ENCODE measurements around the gene CNPY1.

The CNPY1 gene

GRCh38 chr7:155533827-155534690 is 12.3 kb downstream of the CNPY1 start:
- peaks cover 18% of the 10 kb centered on the region for H3K27me3 ChIP-seq (ENCODE audit: insufficient read depth, low read length, poor library complexity)
- no peak overlapping the region for H3K4me3 ChIP-seq (ENCODE audit: low read length)
- DNase-seq, result peak; percentile 78
- H3K23ac ChIP-seq (ENCODE audit: low read length), result no peak overlapping the region
- no peak overlapping the region for H3K27ac ChIP-seq (ENCODE audit: low read depth, low read length)
- WGBS (ENCODE audit: extremely low coverage, insufficient coverage, low lambda C conversion rate), result no CpG with 5 or more reads among the region's 27 CpGs
- no peaks in the 10 kb centered on the region for H3K79me1 ChIP-seq (ENCODE audit: low read length)
- no peaks in the 10 kb centered on the region for H3K36me3 ChIP-seq (ENCODE audit: control insufficient read depth, insufficient read depth, low read length)
- H2BK120ac ChIP-seq (ENCODE audit: low read depth, low read length), result no peak overlapping the region
- H4K5ac ChIP-seq (ENCODE audit: low read length), result no peak overlapping the region
- no peak overlapping the region for H2BK15ac ChIP-seq (replicated peaks; ENCODE audit: low read depth)
- no peaks in the 10 kb centered on the region for H3K79me2 ChIP-seq (ENCODE audit: control insufficient read depth, insufficient read depth, low read length)
- H2AK5ac ChIP-seq (ENCODE audit: low read length), result no peak overlapping the region
- H3K9ac ChIP-seq (ENCODE audit: low read length), result no peak overlapping the region
- H3K18ac ChIP-seq (ENCODE audit: low read length), result no peak overlapping the region
- no peak overlapping the region for H4K8ac ChIP-seq (ENCODE audit: low read depth, low read length)
- H2BK5ac ChIP-seq (ENCODE audit: low read length), result no peak overlapping the region
- no peak overlapping the region for H3K4ac ChIP-seq (ENCODE audit: low read depth, low read length)
- no peak overlapping the region for H3K56ac ChIP-seq (ENCODE audit: low read length)
- peak overlapping the region; percentile 49 for H3K4me2 ChIP-seq (ENCODE audit: low read length)
- H3K4me1 ChIP-seq (ENCODE audit: control insufficient read depth, low read depth, low read length), result no peaks in the 10 kb centered on the region

DNA sequence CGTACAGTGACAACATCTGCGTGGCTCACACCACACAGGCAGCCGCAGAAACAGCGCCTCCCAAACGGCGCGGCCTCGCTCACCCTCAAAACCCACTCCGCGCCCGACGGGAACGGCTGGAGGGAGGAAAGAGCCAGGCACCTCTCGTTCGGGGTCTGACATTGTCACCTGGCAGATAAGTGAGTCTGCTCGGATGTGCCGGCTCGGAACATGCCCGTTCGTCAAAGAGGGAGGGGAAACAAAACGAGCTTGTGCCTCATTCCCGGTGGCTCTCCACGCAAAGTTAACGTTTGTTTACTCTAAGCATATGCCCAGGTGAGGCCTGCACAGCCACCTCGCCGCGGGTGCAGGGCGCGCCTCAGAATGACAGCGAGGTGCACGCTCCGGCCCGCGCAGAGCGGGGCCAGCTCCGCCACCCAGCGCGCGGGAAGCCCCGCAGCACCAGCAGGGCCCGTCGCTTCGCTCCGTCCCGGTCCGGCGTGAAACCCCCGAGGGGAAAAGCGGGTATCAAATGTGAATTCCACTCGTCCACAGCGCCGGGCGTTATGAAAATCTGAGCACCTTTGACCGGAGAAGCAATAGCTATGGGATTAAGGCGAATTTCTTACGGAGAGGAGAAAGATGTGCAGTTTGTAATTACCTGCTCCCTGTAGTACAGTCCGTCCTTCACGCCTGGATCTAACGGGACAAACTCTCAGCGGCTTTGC is 13.1 kb downstream of the CNPY1 start:
- Histone ChIP-seq H3K79me2 (ENCODE audit: control insufficient read depth, insufficient read depth, low read length) (no peaks in the 10 kb centered on the region), H3K4ac (ENCODE audit: low read depth, low read length) (no peak overlapping the region), H4K8ac (ENCODE audit: low read depth, low read length) (no peak overlapping the region), H2BK5ac (ENCODE audit: low read length) (no peak overlapping the region), H3K18ac (ENCODE audit: low read length) (no peak overlapping the region), H3K4me3 (ENCODE audit: low read length) (no peak overlapping the region), H3K4me2 (ENCODE audit: low read length) (peak overlapping the region; percentile 49), H3K36me3 (ENCODE audit: control insufficient read depth, insufficient read depth, low read length) (no peaks in the 10 kb centered on the region), H2AK5ac (ENCODE audit: low read length) (no peak overlapping the region), H3K9ac (ENCODE audit: low read length) (no peak overlapping the region), H3K4me1 (ENCODE audit: control insufficient read depth, low read depth, low read length) (no peaks in the 10 kb centered on the region), H2BK15ac (replicated peaks; ENCODE audit: low read depth) (no peak overlapping the region), H3K56ac (ENCODE audit: low read length) (no peak overlapping the region), H3K27me3 (ENCODE audit: insufficient read depth, low read length, poor library complexity) (peaks cover 18% of the 10 kb centered on the region), H3K27ac (ENCODE audit: low read depth, low read length) (no peak overlapping the region), H2BK120ac (ENCODE audit: low read depth, low read length) (no peak overlapping the region), H3K79me1 (ENCODE audit: low read length) (no peaks in the 10 kb centered on the region), H4K5ac (ENCODE audit: low read length) (no peak overlapping the region), H3K23ac (ENCODE audit: low read length) (no peak overlapping the region)
- no CpG with 5 or more reads among the region's 60 CpGs for WGBS (ENCODE audit: extremely low coverage, insufficient coverage, low lambda C conversion rate)
- no peak for DNase-seq

DNA sequence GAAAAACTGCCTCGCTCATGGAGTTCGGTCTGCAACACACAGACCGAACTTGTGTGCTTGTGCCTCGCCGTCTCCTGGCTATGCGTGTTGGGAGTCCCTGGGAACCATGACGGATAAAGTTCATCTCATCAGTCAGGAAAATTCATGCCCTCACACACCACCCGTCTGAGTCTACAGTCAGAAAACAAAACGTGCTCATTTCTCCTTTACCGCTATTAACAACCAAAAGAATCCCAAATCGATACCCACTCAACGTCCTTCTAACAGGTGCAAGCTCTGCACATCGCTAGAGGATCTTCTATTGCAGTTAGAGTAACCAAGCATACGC is 13.6 kb downstream of the CNPY1 start:
- Histone ChIP-seq H3K27ac (ENCODE audit: low read depth, low read length) (no peak overlapping the region), H3K56ac (ENCODE audit: low read length) (no peak overlapping the region), H2BK5ac (ENCODE audit: low read length) (no peak overlapping the region), H2BK15ac (replicated peaks; ENCODE audit: low read depth) (no peak overlapping the region), H3K18ac (ENCODE audit: low read length) (no peak overlapping the region), H3K4ac (ENCODE audit: low read depth, low read length) (no peak overlapping the region), H3K4me1 (ENCODE audit: control insufficient read depth, low read depth, low read length) (no peaks in the 10 kb centered on the region), H3K79me1 (ENCODE audit: low read length) (no peaks in the 10 kb centered on the region), H3K4me3 (ENCODE audit: low read length) (no peak overlapping the region), H3K23ac (ENCODE audit: low read length) (no peak overlapping the region), H2AK5ac (ENCODE audit: low read length) (no peak overlapping the region), H2BK120ac (ENCODE audit: low read depth, low read length) (no peak overlapping the region), H3K27me3 (ENCODE audit: insufficient read depth, low read length, poor library complexity) (peaks cover 18% of the 10 kb centered on the region), H3K36me3 (ENCODE audit: control insufficient read depth, insufficient read depth, low read length) (no peaks in the 10 kb centered on the region), H4K5ac (ENCODE audit: low read length) (no peak overlapping the region), H3K79me2 (ENCODE audit: control insufficient read depth, insufficient read depth, low read length) (no peaks in the 10 kb centered on the region), H3K4me2 (ENCODE audit: low read length) (no peak overlapping the region), H4K8ac (ENCODE audit: low read depth, low read length) (no peak overlapping the region), H3K9ac (ENCODE audit: low read length) (no peak overlapping the region)
- WGBS (ENCODE audit: extremely low coverage, insufficient coverage, low lambda C conversion rate), result no CpG with 5 or more reads among the region's 14 CpGs
- DNase-seq, result no peak

- Histone ChIP-seq H3K27me3 (ENCODE audit: insufficient read depth, low read length, poor library complexity) (peaks cover 18% of the 10 kb centered on the region), H3K4me1 (ENCODE audit: control insufficient read depth, low read depth, low read length) (no peaks in the 10 kb centered on the region), H3K9ac (ENCODE audit: low read length) (no peak overlapping the region), H2BK5ac (ENCODE audit: low read length) (no peak overlapping the region), H2AK5ac (ENCODE audit: low read length) (no peak overlapping the region), H3K18ac (ENCODE audit: low read length) (no peak overlapping the region), H3K4me3 (ENCODE audit: low read length) (no peak overlapping the region), H3K4ac (ENCODE audit: low read depth, low read length) (no peak overlapping the region), H3K79me2 (ENCODE audit: control insufficient read depth, insufficient read depth, low read length) (no peaks in the 10 kb centered on the region), H2BK15ac (replicated peaks; ENCODE audit: low read depth) (no peak overlapping the region), H4K5ac (ENCODE audit: low read length) (no peak overlapping the region), H3K36me3 (ENCODE audit: control insufficient read depth, insufficient read depth, low read length) (no peaks in the 10 kb centered on the region), H3K27ac (ENCODE audit: low read depth, low read length) (no peak overlapping the region), H3K56ac (ENCODE audit: low read length) (no peak overlapping the region), H3K79me1 (ENCODE audit: low read length) (no peaks in the 10 kb centered on the region), H2BK120ac (ENCODE audit: low read depth, low read length) (no peak overlapping the region), H4K8ac (ENCODE audit: low read depth, low read length) (no peak overlapping the region), H3K23ac (ENCODE audit: low read length) (peak overlapping the region; percentile 57), H3K4me2 (ENCODE audit: low read length) (no peak overlapping the region)
- no CpG with 5 or more reads among the region's 9 CpGs for WGBS (ENCODE audit: extremely low coverage, insufficient coverage, low lambda C conversion rate)
- no peak for DNase-seq
Observed at GRCh38 chr7:155531681-155532080, 14.7 kb downstream of the CNPY1 start.

- Histone ChIP-seq H3K36me3 (ENCODE audit: control insufficient read depth, insufficient read depth, low read length) (no peaks in the 10 kb centered on the region), H3K9ac (ENCODE audit: low read length) (no peak overlapping the region), H3K27me3 (ENCODE audit: insufficient read depth, low read length, poor library complexity) (peaks cover 18% of the 10 kb centered on the region), H3K23ac (ENCODE audit: low read length) (no peak overlapping the region), H4K5ac (ENCODE audit: low read length) (no peak overlapping the region), H3K4ac (ENCODE audit: low read depth, low read length) (no peak overlapping the region), H3K4me1 (ENCODE audit: control insufficient read depth, low read depth, low read length) (no peaks in the 10 kb centered on the region), H3K27ac (ENCODE audit: low read depth, low read length) (no peak overlapping the region), H3K79me1 (ENCODE audit: low read length) (no peaks in the 10 kb centered on the region), H4K8ac (ENCODE audit: low read depth, low read length) (no peak overlapping the region), H3K4me3 (ENCODE audit: low read length) (no peak overlapping the region), H3K79me2 (ENCODE audit: control insufficient read depth, insufficient read depth, low read length) (no peaks in the 10 kb centered on the region), H3K4me2 (ENCODE audit: low read length) (no peak overlapping the region), H2BK5ac (ENCODE audit: low read length) (no peak overlapping the region), H3K18ac (ENCODE audit: low read length) (no peak overlapping the region), H3K56ac (ENCODE audit: low read length) (no peak overlapping the region), H2BK15ac (replicated peaks; ENCODE audit: low read depth) (no peak overlapping the region), H2BK120ac (ENCODE audit: low read depth, low read length) (no peak overlapping the region), H2AK5ac (ENCODE audit: low read length) (no peak overlapping the region)
- no peak for DNase-seq
- WGBS (ENCODE audit: extremely low coverage, insufficient coverage, low lambda C conversion rate), result no CpG with 5 or more reads among the region's 6 CpGs
Observed at GRCh38 chr7:155530601-155531000, 15.8 kb downstream of the CNPY1 start.
